HepG2 (cell line): ENCODE data around the gene CLEC18C. TPM values are rescaled to one million over a fixed set of nuclear protein-coding genes. Genes with fewer than 3 reads are reported as not detected.

Experiments
- BRD4 ChIP-seq: sonication (generic); formaldehyde crosslinking; IDR thresholded peaks from 2 replicates; pipeline ENCODE4 v1.4.0; 2020; ENCODE audit warnings: missing genetic modification reagents
- CENPX ChIP-seq: sonication (generic); formaldehyde crosslinking; IDR thresholded peaks from 2 replicates; pipeline ENCODE4 v1.9.0; 2021; ENCODE audit warnings: mild to moderate bottlenecking, missing genetic modification reagents, moderate library complexity
- CSRNP1 ChIP-seq: sonication (generic); formaldehyde crosslinking; IDR thresholded peaks from 2 replicates; pipeline ENCODE4 v1.8.1; 2023; ENCODE audit warnings: mild to moderate bottlenecking, missing genetic modification reagents
- EHMT2 ChIP-seq: fragments of 200-600 bp; sonication (generic); IDR thresholded peaks from 2 replicates; pipeline ENCODE4 v1.7.0; 2017; ENCODE audit warnings: antibody characterized with exemption, low read depth, low read length, borderline replicate concordance
- FOXK1 ChIP-seq: sonication (generic); formaldehyde crosslinking; IDR thresholded peaks from 2 replicates; pipeline ENCODE4 v1.4.0; 2020; ENCODE audit warnings: low read depth, missing genetic modification reagents, borderline replicate concordance
- HDAC6 ChIP-seq: fragments of 200-600 bp; sonication (generic); IDR thresholded peaks from 2 replicates; pipeline ENCODE4 v1.7.0; 2017; ENCODE audit warnings: mild to moderate bottlenecking, antibody characterized with exemption, low read length, low read depth
- HMGXB3 ChIP-seq: sonication (generic); formaldehyde crosslinking; IDR thresholded peaks from 2 replicates; pipeline ENCODE4 v1.4.0; 2020; ENCODE audit warnings: missing genetic modification reagents, borderline replicate concordance
- IKZF1 ChIP-seq: fragments of 450-650 bp; IDR thresholded peaks from 2 replicates; pipeline ENCODE4 v1.7.1; 2016
- KDM4B ChIP-seq: sonication (generic); formaldehyde crosslinking; IDR thresholded peaks from 2 replicates; pipeline ENCODE4 v1.4.0; 2020; ENCODE audit warnings: missing genetic modification reagents
- PAWR ChIP-seq: sonication (generic); formaldehyde crosslinking; IDR thresholded peaks from 2 replicates; pipeline ENCODE4 v1.4.0; 2020; ENCODE audit warnings: missing genetic modification reagents, mild to moderate bottlenecking, borderline replicate concordance
- PAXIP1 ChIP-seq: sonication (generic); formaldehyde crosslinking; conservative IDR thresholded peaks from 2 replicates; pipeline ENCODE4 v1.4.0; 2020; ENCODE audit warnings: mild to moderate bottlenecking, missing genetic modification reagents, moderate library complexity
- POLR2G ChIP-seq: fragments of 200-400 bp; formaldehyde crosslinking; IDR thresholded peaks from 2 replicates; pipeline ENCODE4 v1.6.1; 2018; ENCODE audit warnings: mild to moderate bottlenecking, low read depth, low read length, moderate library complexity
- TCF7L2 ChIP-seq: IDR thresholded peaks from 2 replicates; pipeline ENCODE4 v1.6.1; 2011; ENCODE audit warnings: mild to moderate bottlenecking, low read depth, low read length, moderate library complexity
- THAP8 ChIP-seq: sonication (generic); formaldehyde crosslinking; IDR thresholded peaks from 2 replicates; pipeline ENCODE4 v1.5.1; 2020; ENCODE audit warnings: missing genetic modification reagents, mild to moderate bottlenecking, borderline replicate concordance
- ZKSCAN8 ChIP-seq: IDR thresholded peaks from 2 replicates; pipeline ENCODE4 v1.6.1; 2016; ENCODE audit warnings: borderline replicate concordance, missing genetic modification reagents, missing compliant biosample characterization
- ZNF446 ChIP-seq: sonication (generic); formaldehyde crosslinking; IDR thresholded peaks from 2 replicates; pipeline ENCODE4 v1.5.0; 2020; ENCODE audit warnings: mild to moderate bottlenecking, missing genetic modification reagents
- ZNF513 ChIP-seq: sonication (generic); formaldehyde crosslinking; conservative IDR thresholded peaks from 2 replicates; pipeline ENCODE4 v1.5.0; 2020; ENCODE audit warnings: missing genetic modification reagents
- polyA plus RNA-seq, 8 experiments: library from polyadenylated mRNA; depleted of rRNA in 3 of 8; stranded (reverse) in 7 of 8; unstranded in 1 of 8; fragments of >200 nt; fragmentation: Illumina TruSeq in 4 of 8; extraction: Trizol in 4 of 8; gene quantifications; 2 replicates each; pipeline versions ENCODE4 v1.2.1 to v1.2.3, GENCODE V29; 2011 to 2016; ENCODE audit warnings: low read depth in 4 of 8, missing spikeins in 1 of 8, mixed read lengths in 1 of 8; ENCODE audit not compliant: insufficient read depth in 1 of 8
- total RNA-seq, 5 experiments: library from RNA; depleted of rRNA; stranded (reverse); fragments of >200 nt; fragmentation: Illumina TruSeq; extraction: Trizol; gene quantifications; 2 replicates each; pipeline ENCODE4 v1.2.3, GENCODE V29; 2016; ENCODE audit warnings: low read depth in 1 of 5

CLEC18C gene
- total and polyA plus RNA-seq, 2 of the 13 experiments (the other 11 are each of a cell fraction or from before 2014, with no cell fraction given): 0.15 to 0.29 TPM

GRCh38 chr16:70152578-70153302, 20.8 kb upstream of the CLEC18C start (continued):
- no peak for TF ChIP-seq PAWR (CRISPR knock-in tag)
- no peak for TF ChIP-seq THAP8 (CRISPR knock-in tag)
- no peak for TF ChIP-seq BRD4 (CRISPR knock-in tag)
- TF ChIP-seq CENPX (CRISPR knock-in tag): no peak
- no peak for TF ChIP-seq KDM4B (CRISPR knock-in tag)
- no peak for TF ChIP-seq TCF7L2
- peak; percentile 96 for TF ChIP-seq PAXIP1 (CRISPR knock-in tag)
- no peak for TF ChIP-seq ZNF513 (CRISPR knock-in tag)
- TF ChIP-seq CSRNP1 (CRISPR knock-in tag): peak; percentile 73; the same call in 1 of the 2 replicates
- TF ChIP-seq ZKSCAN8 (CRISPR knock-in tag): peak; percentile 87
- no peak for TF ChIP-seq EHMT2
- TF ChIP-seq POLR2G: no peak
- TF ChIP-seq HDAC6: no peak
- TF ChIP-seq ZNF446 (CRISPR knock-in tag): no peak
- TF ChIP-seq FOXK1 (CRISPR knock-in tag): no peak
- TF ChIP-seq IKZF1: no peak
- TF ChIP-seq HMGXB3 (CRISPR knock-in tag): no peak
